Uterus (tissue), 4 donors: ENCODE data around the gene NBAS. TPM values are rescaled to one million over a fixed set of nuclear protein-coding genes. Genes with fewer than 3 reads are reported as not detected.

ENCODE experiments used
- DNase-seq, 2 donors: peaks; one replicate each; pipeline ENCODE4 v3.0.0-alpha.2; 2019 to 2020
- H3K27ac ChIP-seq, 2 donors: fragments of 200-600 bp; sonication (generic); 1 replicate in 1 of 2; 2 replicates in 1 of 2; pipeline ENCODE4 v1.5.1; 2016 to 2018
- H3K27me3 ChIP-seq, 2 donors: fragments of 200-600 bp; sonication (generic); one replicate each; pipeline ENCODE4 v1.5.1; 2018 to 2019; ENCODE audit warnings: control low read depth in 1 of 2
- H3K36me3 ChIP-seq, 2 donors: fragments of 200-600 bp; sonication (generic); one replicate each; pipeline ENCODE4 v1.5.1; 2019; ENCODE audit warnings: control low read depth in 1 of 2
- H3K4me1 ChIP-seq, 2 donors: fragments of 200-600 bp; sonication (generic); one replicate each; pipeline ENCODE4 v1.5.1; 2018 to 2019; ENCODE audit warnings: control low read depth in 1 of 2
- H3K4me3 ChIP-seq, 2 donors: fragments of 200-600 bp; sonication (generic); 1 replicate in 1 of 2; 2 replicates in 1 of 2; pipeline ENCODE4 v1.5.1; 2018 to 2019; ENCODE audit warnings: mild to moderate bottlenecking in 1 of 2
- H3K9me3 ChIP-seq, 2 donors: fragments of 200-600 bp; sonication (generic); one replicate each; pipeline ENCODE4 v1.5.1; 2019; ENCODE audit warnings: control low read depth in 1 of 2
- CTCF ChIP-seq, 4 experiments: fragments of 200-600 bp in 2 of 4; fragments of 450-650 bp in 2 of 4; sonication (generic) in 2 of 4; IDR thresholded peaks; one replicate each; pipeline ENCODE4 v1.5.1; 2016 to 2019; ENCODE audit warnings: antibody characterized with exemption in 4 of 4, mild to moderate bottlenecking in 2 of 4, moderate library complexity in 1 of 4
- POLR2A ChIP-seq, 2 donors: fragments of 450-650 bp; IDR thresholded peaks; one replicate each; pipeline ENCODE4 v1.6.1; 2016; ENCODE audit warnings: antibody characterized with exemption in 2 of 2, mild to moderate bottlenecking in 1 of 2, moderate library complexity in 1 of 2
- intact Hi-C: fragments of 100-400 bp; cut with DNase I; formaldehyde crosslinking; loops from one replicate; pipeline ENCODE4 v1.15.1; 2023; ENCODE audit warnings: low total_unique reads
- total RNA-seq, 4 donors: library from RNA; depleted of rRNA in 3 of 4; stranded (reverse); fragments of >200 nt in 3 of 4; gene quantifications; one replicate each; pipeline versions ENCODE4 v1.1.0 to v1.2.4, GENCODE V29; 2014 to 2023
- donor health status: DM: yes; HTN: yes; CAD: no.

Gene NBAS
- total RNA-seq, 4 donors from 2014 or later, result 36.2 to 93.5 (median 49.5) TPM

- intact Hi-C loops, result no loop called here
- H3K4me3 ChIP-seq, result no peak overlapping the region
- no peaks in the 10 kb centered on the region for H3K36me3 ChIP-seq
- no peaks in the 10 kb centered on the region for H3K27me3 ChIP-seq
- no peaks in the 10 kb centered on the region for H3K9me3 ChIP-seq
- H3K4me1 ChIP-seq, result no peaks in the 10 kb centered on the region
- H3K27ac ChIP-seq, result no peak overlapping the region
- no peak for DNase-seq
- TF ChIP-seq CTCF (IDR thresholded peaks at IDR 0.05) (no peak), POLR2A (IDR thresholded peaks at IDR 0.05) (no peak)
Observed at GRCh38 chr2:15186118-15186517, 375.0 kb downstream of the NBAS start.

GRCh38 chr2:15184491-15184890, 376.6 kb downstream of the NBAS start:
- DNase-seq, result no peak
- Histone ChIP-seq H3K27me3 (no peaks in the 10 kb centered on the region), H3K9me3 (no peaks in the 10 kb centered on the region), H3K4me3 (no peak overlapping the region), H3K27ac (no peak overlapping the region), H3K4me1 (no peaks in the 10 kb centered on the region), H3K36me3 (no peaks in the 10 kb centered on the region)
- intact Hi-C loops, result no loop called here
- TF ChIP-seq POLR2A (IDR thresholded peaks at IDR 0.05) (no peak), CTCF (IDR thresholded peaks at IDR 0.05) (no peak)

GRCh38 chr2:15182275-15182674, 378.9 kb downstream of the NBAS start:
- no peaks in the 10 kb centered on the region for H3K36me3 ChIP-seq
- no peak overlapping the region for H3K4me3 ChIP-seq
- no peak overlapping the region for H3K27ac ChIP-seq
- no peak for TF ChIP-seq POLR2A (IDR thresholded peaks at IDR 0.05)
- TF ChIP-seq CTCF (IDR thresholded peaks at IDR 0.05), result no peak
- H3K9me3 ChIP-seq, result no peaks in the 10 kb centered on the region
- DNase-seq, result no peak
- no peaks in the 10 kb centered on the region for H3K4me1 ChIP-seq
- intact Hi-C loops, result no loop called here
- H3K27me3 ChIP-seq, result no peaks in the 10 kb centered on the region

GRCh38 chr2:15181092-15181745, 379.9 kb downstream of the NBAS start:
- TF ChIP-seq POLR2A (IDR thresholded peaks at IDR 0.05) (no peak), CTCF (IDR thresholded peaks at IDR 0.05) (no peak)
- no peaks in the 10 kb centered on the region for H3K27me3 ChIP-seq
- intact Hi-C loops, result no loop called here
- H3K4me1 ChIP-seq, result no peaks in the 10 kb centered on the region
- H3K36me3 ChIP-seq, result no peaks in the 10 kb centered on the region
- no peak overlapping the region for H3K4me3 ChIP-seq
- no peak overlapping the region for H3K27ac ChIP-seq
- DNase-seq, result no peak
- H3K9me3 ChIP-seq, result no peaks in the 10 kb centered on the region

- H3K27ac ChIP-seq, result no peak overlapping the region
- no peak for DNase-seq
- no peaks in the 10 kb centered on the region for H3K27me3 ChIP-seq
- no peak overlapping the region for H3K4me3 ChIP-seq
- intact Hi-C loops, result no loop called here
- no peak for TF ChIP-seq POLR2A (IDR thresholded peaks at IDR 0.05)
- no peak for TF ChIP-seq CTCF (IDR thresholded peaks at IDR 0.05)
- no peaks in the 10 kb centered on the region for H3K4me1 ChIP-seq
- no peaks in the 10 kb centered on the region for H3K9me3 ChIP-seq
- no peaks in the 10 kb centered on the region for H3K36me3 ChIP-seq
Observed at GRCh38 chr2:15180379-15180778, 380.8 kb downstream of the NBAS start.
